GM19238 (cell line): ENCODE measurements around the gene TAF11L14.
"Not testable (repeated sequence)": the region's sequence is repeated elsewhere in the genome, so short reads cannot be mapped to it uniquely, and the experiment has no call there.

ENCODE experiments used
- DNase-seq: peaks from one replicate; pipeline ENCODE4 v3.0.0; 2011; ENCODE audit warnings: low spot score; ENCODE audit not compliant: insufficient read length

TAF11L14 gene

DNA sequence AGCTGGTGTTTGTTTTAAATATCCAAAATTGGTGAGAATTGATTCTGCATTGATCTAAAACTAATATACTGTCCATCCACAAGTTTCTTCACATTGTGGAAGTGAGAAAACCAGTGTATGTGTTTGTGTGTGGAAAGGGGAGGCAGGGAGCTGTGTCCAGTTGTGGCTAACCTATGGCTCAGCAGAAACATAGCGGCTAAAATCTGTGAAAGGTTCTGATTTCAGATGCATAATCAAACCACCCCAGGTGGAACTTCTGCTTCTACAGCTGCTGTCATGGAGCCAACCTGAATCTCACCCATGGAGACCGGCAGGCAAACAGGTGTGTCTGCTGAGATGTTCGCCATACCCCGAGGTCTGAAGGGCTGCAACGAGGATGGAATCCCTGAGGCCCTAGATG lies at the start of gene TAF11L14:
TSS of gene TAF11L14 (plus strand) at position 301 of the 400 bp plus-strand sequence.
- DNase-seq, result no peak

- not testable (repeated sequence) for DNase-seq
Measured at GRCh38 chr5:17585658-17586057, 48.6 kb upstream of the TAF11L14 start, which contains the start of gene TAF11L7. Gene TAF11L7, minus strand, starts transcription at chr5:17585758.

- not testable (repeated sequence) for DNase-seq
Measured at GRCh38 chr5:17590860-17591259, 43.4 kb upstream of the TAF11L14 start, which contains the start of gene TAF11L8. Gene TAF11L8, minus strand, starts transcription at chr5:17590960.

GRCh38 chr5:17594255-17594654 lies 40.0 kb upstream of the TAF11L14 start, which contains the start of gene TAF11L9:
Gene TAF11L9, minus strand, starts transcription at chr5:17594394.
- DNase-seq, result not testable (repeated sequence)

DNA sequence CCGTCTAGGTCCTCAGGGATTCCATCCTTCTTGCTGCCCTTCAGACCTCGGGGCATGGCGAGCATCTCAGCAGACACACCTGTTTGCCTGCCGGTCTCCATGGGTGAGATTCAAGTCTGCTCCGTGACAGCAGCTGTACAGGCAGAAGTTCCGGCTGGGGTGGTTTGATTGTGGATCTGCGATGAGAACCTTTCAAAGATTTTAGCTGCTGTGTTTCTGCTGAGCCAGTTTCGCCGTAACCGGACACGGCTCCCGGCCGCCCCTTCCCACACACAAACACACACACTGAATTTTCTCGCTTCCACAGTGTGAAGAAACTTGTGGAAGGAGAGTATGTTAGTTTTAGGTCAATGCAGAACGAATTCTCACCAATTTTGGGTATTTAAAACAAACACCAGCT lies 36.5 kb upstream of the TAF11L14 start, which contains the start of gene TAF11L10:
TSS of gene TAF11L10 (minus strand) at position 101 of the 400 bp plus-strand sequence.
- not testable (repeated sequence) for DNase-seq

- not testable (repeated sequence) for DNase-seq
Measured at GRCh38 chr5:17603880-17604279, 30.4 kb upstream of the TAF11L14 start, which contains the start of gene TAF11L11. Gene TAF11L11, plus strand, starts transcription at chr5:17604183.

- no peak for DNase-seq
Measured at GRCh38 chr5:17604951-17605350, 29.3 kb upstream of the TAF11L14 start.

DNA sequence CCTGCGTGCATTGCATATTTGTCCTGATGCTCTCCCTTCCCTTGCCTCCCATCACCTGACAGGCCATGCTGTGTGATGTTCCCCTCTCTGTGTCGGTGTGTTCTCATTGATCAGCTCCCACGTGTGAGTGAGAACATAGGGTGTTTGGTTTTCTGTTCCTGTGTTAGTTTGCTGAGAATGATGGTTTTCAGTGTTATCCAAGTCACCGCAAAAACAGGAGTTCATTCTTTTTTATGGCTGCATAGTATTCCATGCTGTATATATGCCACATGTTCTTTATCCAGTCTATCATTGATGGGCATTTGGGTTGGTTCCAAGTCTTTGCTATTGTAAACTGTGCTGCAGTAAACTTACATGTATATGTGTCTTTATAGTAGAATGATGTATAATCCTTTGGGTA lies 26.8 kb upstream of the TAF11L14 start:
- not testable (repeated sequence) for DNase-seq

GRCh38 chr5:17610092-17610491 lies 24.2 kb upstream of the TAF11L14 start, which contains the start of gene TAF11L12:
Gene TAF11L12, plus strand, starts transcription at chr5:17610392.
- DNase-seq, result not testable (repeated sequence)

DNA sequence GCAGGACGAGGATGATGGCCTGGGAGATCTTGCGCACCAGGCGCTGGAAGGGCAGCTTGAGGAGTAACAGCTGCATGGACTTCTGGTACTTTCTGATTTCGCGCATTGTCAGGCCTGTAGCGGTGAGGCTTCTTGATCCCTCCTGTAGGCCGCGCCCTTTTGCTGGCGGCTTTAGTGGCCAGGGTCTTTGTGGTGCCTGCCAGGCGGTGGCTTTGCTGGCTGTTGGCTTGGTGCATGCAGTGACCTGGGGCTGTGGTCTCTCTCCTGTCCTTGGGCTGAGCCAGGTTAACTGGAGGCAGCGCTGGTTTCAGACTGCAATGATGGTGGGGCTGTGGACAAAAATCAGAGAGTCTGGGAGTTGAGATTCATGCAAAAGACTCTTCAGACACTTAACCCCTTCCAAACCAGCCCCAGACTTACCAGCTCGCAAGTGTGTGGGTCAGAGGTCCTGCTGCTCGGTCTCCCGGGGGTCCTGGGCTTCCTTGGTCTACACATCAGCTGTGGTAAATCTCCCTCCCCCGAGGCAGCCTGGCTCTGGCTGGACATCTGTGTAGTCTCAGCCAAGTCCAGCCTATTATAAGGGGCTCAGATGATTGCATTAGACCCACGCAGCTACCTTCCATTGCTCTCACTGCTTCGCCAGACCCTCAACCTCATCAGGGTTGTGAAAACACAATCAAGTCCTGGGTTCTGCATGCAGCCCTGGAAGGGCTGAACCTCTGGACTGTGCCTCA lies 19.2 kb upstream of the TAF11L14 start:
- no peak for DNase-seq

DNA sequence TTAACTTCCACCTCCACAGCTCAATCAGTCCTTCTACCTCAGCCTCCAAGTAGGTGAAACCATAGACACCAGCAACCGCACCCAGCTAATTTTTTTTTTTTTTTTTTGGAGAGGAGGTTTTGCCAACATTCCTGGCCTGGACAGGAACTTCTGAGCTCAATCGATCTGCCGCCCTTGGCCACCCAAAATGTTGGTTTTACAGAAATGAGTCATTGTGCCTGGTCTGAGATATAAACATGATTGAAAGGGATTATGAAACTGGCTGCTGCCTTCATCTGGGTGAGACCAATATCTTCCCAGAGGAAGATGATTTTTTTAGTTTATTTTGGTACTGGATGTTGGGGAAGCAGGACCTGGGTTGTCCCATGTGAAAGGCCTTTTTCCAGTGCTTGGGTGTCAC lies 14.9 kb upstream of the TAF11L14 start:
- no peak for DNase-seq

DNA sequence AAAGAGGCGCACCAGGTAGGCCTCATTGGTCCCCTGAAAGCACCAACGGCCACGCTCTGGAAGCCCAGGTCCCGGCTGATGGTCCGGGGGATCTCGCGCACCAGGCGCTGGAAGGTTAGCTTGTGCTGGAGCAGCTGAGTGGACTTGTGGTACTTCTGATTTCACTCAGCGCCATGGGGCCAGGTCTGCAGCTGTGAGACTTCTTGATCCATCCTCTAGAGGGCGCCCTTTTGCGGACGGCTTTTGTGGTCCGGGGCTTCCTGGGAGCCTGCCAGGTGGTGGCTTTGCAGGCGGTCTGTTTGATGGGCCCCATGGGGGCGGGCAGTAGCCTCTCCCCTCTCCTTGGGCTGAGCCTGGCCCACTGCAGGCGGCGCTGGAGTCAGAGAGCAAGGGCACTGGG lies 13.6 kb upstream of the TAF11L14 start:
- no peak for DNase-seq

DNA sequence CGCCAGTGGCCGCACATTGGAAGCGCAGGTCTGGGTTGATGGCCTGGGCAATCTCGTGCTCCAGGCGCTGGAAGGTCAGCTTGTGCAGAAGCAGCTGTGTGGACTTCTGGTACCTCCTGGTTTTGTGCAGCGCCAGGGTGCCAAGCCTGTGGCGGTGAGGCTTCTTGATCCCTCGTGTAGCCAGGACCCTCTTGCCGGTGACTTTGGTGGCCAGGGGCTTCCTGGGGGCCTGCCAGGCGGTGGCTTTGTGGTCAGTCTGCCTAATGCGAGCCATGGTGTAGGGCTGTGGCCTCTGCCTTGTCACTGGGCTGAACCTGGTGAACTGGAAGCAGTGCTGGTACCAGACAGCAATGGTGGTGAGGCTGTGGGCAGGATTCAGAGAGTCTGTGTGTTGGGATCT lies 8.6 kb upstream of the TAF11L14 start:
- no peak for DNase-seq

DNA sequence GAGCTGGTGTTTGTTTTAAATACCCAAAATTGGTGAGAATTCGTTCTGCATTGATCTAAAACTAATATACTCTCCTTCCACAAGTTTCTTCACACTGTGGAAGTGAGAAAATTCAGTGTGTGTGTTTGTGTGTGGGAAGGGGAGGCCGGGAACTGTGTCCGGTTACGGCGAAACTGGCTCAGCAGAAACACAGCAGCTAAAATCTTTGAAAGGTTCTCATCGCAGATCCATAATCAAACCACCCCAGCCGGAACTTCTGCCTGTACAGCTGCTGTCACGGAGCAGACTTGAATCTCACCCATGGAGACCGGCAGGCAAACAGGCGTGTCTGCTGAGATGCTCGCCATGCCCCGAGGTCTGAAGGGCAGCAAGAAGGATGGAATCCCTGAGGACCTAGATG lies 2.5 kb upstream of the TAF11L14 start, which contains the start of gene TAF11L13:
TSS of gene TAF11L13 (plus strand) at position 301 of the 400 bp plus-strand sequence.
- DNase-seq, result not testable (repeated sequence)

DNA sequence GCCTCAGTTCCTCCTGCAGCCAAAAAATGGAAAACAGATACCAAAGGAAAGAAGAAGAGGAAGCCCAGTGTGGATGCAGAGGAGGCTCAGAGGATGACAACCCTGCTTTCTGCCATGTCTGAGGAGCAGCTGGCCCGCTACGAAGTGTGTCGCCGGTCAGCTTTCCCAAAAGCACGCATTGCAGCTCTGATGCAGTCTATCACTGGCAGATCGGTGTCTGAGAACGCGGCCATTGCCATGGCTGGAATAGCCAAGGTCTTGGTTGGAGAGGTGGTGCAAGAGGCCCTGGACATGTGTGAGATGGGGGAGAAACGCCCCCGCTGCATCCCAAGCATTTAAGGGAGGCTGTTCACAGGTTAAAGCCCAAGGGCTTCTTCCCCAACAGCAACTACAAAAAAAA lies 15.0 kb downstream of the TAF11L14 start:
- DNase-seq, result not testable (repeated sequence)

DNA sequence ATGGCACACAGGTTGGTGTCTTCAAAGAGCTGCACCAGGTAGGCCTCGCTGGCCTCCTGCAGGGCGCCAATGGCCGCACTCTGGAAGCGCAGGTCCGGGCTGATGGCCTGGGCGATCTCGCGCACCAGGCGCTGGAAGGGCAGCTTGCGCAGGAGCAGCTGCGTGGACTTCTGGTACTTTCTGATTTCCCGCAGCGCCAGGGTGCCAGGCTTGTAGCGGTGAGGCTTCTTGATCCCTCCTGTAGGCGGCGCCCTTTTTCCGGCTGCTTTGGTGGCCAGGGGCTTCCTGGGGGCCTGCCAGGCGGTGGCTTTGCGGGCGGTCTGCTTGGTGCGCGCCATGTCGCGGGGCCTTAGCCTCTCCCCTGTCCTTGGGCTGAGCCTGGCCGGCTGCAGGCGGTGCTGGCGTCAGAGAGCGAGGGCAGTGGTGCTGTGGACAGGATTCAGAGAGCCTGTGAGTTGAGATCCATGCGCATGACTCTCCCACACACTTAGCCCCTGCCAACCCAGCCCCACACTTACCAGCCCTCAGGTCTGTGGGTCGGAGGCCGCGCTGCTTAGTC lies 21.0 kb downstream of the TAF11L14 start:
- DNase-seq, result not testable (repeated sequence)

GRCh38 chr5:17655921-17656320 lies 21.7 kb downstream of the TAF11L14 start:
- DNase-seq, result no peak

GRCh38 chr5:17663182-17663581 lies 28.9 kb downstream of the TAF11L14 start:
- DNase-seq, result no peak

DNA sequence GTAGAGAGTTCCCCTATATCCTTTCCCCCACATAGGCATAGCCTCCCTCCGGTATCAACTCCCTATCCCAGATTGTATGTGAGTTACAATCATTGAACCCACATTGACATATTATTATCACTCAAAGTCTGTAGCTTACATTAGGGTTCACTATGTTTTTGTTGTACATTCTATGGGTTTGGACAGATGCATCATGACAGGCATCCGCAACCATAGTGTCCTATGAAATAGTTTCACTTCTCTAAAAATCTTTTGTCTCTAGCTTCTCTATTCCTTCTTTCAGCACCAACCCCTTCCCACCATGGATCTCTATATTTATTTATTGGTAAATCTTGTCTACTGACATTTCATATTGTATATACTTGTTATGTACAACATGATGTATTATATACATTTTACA lies 31.6 kb downstream of the TAF11L14 start:
- DNase-seq, result no peak

GRCh38 chr5:17666726-17667235 lies 32.5 kb downstream of the TAF11L14 start:
- no peak for DNase-seq

DNA sequence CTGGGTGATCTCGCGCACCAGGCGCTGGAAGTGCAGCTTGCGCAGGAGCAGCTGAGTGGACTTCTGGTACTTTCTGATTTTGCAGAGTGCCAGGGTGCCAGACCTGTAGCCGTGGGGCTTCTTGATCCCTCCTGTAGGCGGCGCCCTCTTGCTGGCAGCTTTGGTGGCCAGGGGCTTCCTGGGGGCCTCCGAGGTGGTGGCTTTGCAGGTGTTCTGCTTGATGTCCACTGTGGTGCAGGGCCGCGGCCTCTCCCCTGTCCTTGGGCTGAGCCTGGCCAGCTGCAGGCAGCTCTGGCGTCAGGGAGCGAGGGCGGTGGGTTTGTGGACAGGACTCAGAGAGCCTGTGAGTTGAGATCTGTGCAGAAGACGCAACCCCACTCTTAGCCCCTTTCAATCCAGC lies 36.1 kb downstream of the TAF11L14 start:
- no peak for DNase-seq

DNA sequence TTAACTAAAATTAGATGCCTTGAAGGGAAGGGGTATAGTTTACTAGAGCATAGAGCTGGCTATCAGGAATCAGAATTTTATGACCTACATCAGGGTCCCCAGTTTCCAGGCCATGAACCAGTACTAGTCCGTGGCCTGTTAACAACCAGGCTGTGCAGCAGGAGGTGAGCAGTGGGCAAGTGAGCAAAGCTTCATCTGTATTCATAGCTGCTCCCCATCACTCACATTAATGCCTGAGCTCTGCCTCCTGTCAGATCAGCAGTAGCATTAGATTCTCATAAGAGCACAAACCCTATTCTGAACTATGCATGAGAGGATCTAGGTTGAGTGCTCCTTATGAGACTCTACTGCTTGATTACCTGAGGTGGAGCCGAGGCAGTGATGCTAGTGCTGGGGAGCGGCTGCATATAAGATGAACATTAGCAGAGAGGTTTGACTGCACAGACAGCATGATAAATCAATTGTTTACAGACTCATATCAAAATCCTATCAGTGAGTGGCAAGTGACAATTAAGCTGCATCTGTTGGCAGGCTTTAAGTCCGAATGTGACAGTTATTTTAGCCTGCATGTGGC lies 44.6 kb downstream of the TAF11L14 start:
- no peak for DNase-seq
